ENCODE measurements around the gene SIN3A. TPM values are rescaled to one million over a fixed set of nuclear protein-coding genes. Genes with fewer than 3 reads are reported as not detected.

The SIN3A gene
- total and polyA plus RNA-seq, 9 of the 15 experiments (the other 6 are each of a cell fraction or from before 2014, with no cell fraction given), result 11.1 to 70.3 (median 25.3) TPM

DNA sequence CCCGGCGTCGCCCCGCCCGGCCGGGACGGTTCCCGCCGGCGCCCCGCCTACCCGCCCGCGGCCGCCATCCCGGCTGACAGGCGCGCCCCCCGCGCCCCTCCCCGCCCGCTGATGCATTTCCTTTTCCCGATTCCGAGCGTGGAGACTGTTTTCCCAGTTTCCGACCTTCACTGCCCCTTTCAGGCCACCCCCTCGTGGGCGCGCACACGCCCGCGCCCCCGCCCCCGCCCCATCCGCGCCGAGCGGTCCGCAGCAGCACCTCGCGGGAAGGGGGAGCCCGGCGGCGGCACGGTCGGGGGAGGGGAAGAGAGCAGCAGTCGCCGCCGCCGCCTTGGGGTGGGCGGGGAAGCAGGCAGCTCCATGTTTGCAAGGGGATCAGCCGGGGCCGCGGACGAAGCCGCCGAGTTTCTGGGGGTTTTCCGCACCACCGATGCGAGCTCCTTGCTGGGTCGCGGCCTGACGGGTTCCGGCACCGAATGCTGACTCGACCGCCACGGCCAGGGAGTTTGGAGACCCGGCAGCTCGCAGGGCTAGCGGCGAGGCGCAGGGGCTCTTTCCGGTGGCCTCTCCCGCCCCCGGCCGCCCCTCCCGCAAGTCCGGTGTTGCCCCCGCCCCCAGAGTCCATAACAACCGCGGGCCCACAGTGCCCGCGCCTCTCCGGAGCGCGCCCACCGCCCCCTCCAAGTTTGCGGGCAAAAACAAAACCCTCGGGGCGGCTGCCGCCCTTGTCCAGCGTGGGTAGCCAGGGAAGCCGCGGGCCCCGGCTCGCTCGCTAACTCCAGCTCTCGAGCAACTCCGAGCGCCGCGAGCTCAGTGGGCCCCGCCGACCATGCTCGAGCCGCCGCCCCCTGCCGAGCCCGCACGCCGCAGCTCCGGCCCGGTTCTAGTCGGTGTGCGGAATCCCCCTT is 3.2 kb upstream of the SIN3A start (continued):
- no peak for TF ChIP-seq NR2C1 (IDR thresholded peaks at IDR 0.05)
- TF ChIP-seq NR2C1 (tag; IDR thresholded peaks at IDR 0.05), result no peak
- TF ChIP-seq ZNF143 (CRISPR knock-in tag; IDR thresholded peaks at IDR 0.05), result 0 out of 2 replicates have a peak, but pooled peaks have one; percentile 32
- TF ChIP-seq, protein P1, sequence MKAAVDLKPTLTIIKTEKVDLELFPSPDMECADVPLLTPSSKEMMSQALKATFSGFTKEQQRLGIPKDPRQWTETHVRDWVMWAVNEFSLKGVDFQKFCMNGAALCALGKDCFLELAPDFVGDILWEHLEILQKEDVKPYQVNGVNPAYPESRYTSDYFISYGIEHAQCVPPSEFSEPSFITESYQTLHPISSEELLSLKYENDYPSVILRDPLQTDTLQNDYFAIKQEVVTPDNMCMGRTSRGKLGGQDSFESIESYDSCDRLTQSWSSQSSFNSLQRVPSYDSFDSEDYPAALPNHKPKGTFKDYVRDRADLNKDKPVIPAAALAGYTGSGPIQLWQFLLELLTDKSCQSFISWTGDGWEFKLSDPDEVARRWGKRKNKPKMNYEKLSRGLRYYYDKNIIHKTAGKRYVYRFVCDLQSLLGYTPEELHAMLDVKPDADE (conservative IDR thresholded peaks at IDR 0.05; ENCODE audit: control insufficient read depth, low read depth, low read length), result peak; percentile 43; the same call in 1 of the 2 replicates
- no peak for TF ChIP-seq NCOA2 (IDR thresholded peaks at IDR 0.05; ENCODE audit: partially characterized antibody in 2 of 2)
- TF ChIP-seq, protein P2, sequence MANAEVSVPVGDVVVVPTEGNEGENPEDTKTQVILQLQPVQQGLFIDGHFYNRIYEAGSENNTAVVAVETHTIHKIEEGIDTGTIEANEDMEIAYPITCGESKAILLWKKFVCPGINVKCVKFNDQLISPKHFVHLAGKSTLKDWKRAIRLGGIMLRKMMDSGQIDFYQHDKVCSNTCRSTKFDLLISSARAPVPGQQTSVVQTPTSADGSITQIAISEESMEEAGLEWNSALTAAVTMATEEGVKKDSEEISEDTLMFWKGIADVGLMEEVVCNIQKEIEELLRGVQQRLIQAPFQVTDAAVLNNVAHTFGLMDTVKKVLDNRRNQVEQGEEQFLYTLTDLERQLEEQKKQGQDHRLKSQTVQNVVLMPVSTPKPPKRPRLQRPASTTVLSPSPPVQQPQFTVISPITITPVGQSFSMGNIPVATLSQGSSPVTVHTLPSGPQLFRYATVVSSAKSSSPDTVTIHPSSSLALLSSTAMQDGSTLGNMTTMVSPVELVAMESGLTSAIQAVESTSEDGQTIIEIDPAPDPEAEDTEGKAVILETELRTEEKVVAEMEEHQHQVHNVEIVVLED (CRISPR knock-in tag; IDR thresholded peaks at IDR 0.05), result no peak
- TF ChIP-seq ZNF766 (CRISPR knock-in tag; conservative IDR thresholded peaks at IDR 0.05), result no peak; the same call in 1 of the 2 replicates
- no peak for TF ChIP-seq NCOR1 (IDR thresholded peaks at IDR 0.05)
- TF ChIP-seq POLR2AphosphoS5 (IDR thresholded peaks at IDR 0.05; ENCODE audit: control insufficient read depth, insufficient read depth, low read depth, low read length), result no peak
- TF ChIP-seq TSC22D4 (tag; IDR thresholded peaks at IDR 0.05), result no peak
- TF ChIP-seq NEUROD1 (IDR thresholded peaks at IDR 0.05; ENCODE audit: borderline replicate concordance, low read depth, low read length, partially characterized antibody), result no peak
- no peak for TF ChIP-seq HSF4 (CRISPR knock-in tag; IDR thresholded peaks at IDR 0.05; ENCODE audit: borderline replicate concordance)
- no peak for TF ChIP-seq DMBX1 (CRISPR knock-in tag; IDR thresholded peaks at IDR 0.05; ENCODE audit: borderline replicate concordance)
- no peak for TF ChIP-seq ZC3H11A (IDR thresholded peaks at IDR 0.05; ENCODE audit: low read depth, low read length)
- no peak for TF ChIP-seq ZNF407 (IDR thresholded peaks at IDR 0.05; ENCODE audit: low read depth)
- no peak for TF ChIP-seq RFX7 (CRISPR knock-in tag; IDR thresholded peaks at IDR 0.05)
- no peak; the same call in 1 of the 2 replicates for TF ChIP-seq RFX1 (IDR thresholded peaks at IDR 0.05)

Data from K562 (cell line).